ENCODE measurements around the gene ADAMTS1.

Gene ADAMTS1

GRCh38 chr21:26801498-26801897 lies 43.7 kb downstream of the ADAMTS1 start:
- H3K9me3 ChIP-seq (ENCODE audit: severe bottlenecking) = no peaks in the 10 kb centered on the region

GRCh38 chr21:26800970-26801431 lies 44.2 kb downstream of the ADAMTS1 start:
- Histone ChIP-seq H3K36me3 (no peaks in the 10 kb centered on the region), H3K27ac (no peak overlapping the region), H3K9me3 (ENCODE audit: severe bottlenecking) (no peaks in the 10 kb centered on the region), H3K27me3 (ENCODE audit: insufficient read depth, low read depth, severe bottlenecking) (peaks cover 100% of the 10 kb centered on the region), H3K4me3 (ENCODE audit: low read depth, low read length) (no peak overlapping the region)
- no peak for DNase-seq
- no peak for TF ChIP-seq CTCF (IDR thresholded peaks at IDR 0.05; ENCODE audit: low read depth, low read length)

More at GRCh38 chr21:26801498-26801897, 43.7 kb downstream of the ADAMTS1 start:
- Histone ChIP-seq H3K27me3 (ENCODE audit: insufficient read depth, low read depth, severe bottlenecking) (peaks cover 100% of the 10 kb centered on the region), H3K4me3 (ENCODE audit: low read depth, low read length) (no peak overlapping the region), H3K27ac (no peak overlapping the region), H3K36me3 (no peaks in the 10 kb centered on the region)
- no peak for DNase-seq
- TF ChIP-seq CTCF (IDR thresholded peaks at IDR 0.05; ENCODE audit: low read depth, low read length) = no peak

- Histone ChIP-seq H3K27me3 (ENCODE audit: insufficient read depth, low read depth, severe bottlenecking) (peaks cover 100% of the 10 kb centered on the region), H3K9me3 (ENCODE audit: severe bottlenecking) (no peaks in the 10 kb centered on the region), H3K36me3 (no peaks in the 10 kb centered on the region), H3K27ac (no peak overlapping the region), H3K4me3 (ENCODE audit: low read depth, low read length) (no peak overlapping the region)
- no peak for DNase-seq
- no peak for TF ChIP-seq CTCF (IDR thresholded peaks at IDR 0.05; ENCODE audit: low read depth, low read length)
Measured at GRCh38 chr21:26800455-26800854, 44.8 kb downstream of the ADAMTS1 start.

GRCh38 chr21:26800001-26800400 lies 45.2 kb downstream of the ADAMTS1 start:
- Histone ChIP-seq H3K27me3 (ENCODE audit: insufficient read depth, low read depth, severe bottlenecking) (peaks cover 100% of the 10 kb centered on the region), H3K36me3 (no peaks in the 10 kb centered on the region), H3K9me3 (ENCODE audit: severe bottlenecking) (no peaks in the 10 kb centered on the region), H3K27ac (no peak overlapping the region), H3K4me3 (ENCODE audit: low read depth, low read length) (no peak overlapping the region)
- no peak for DNase-seq
- TF ChIP-seq CTCF (IDR thresholded peaks at IDR 0.05; ENCODE audit: low read depth, low read length) = no peak

- Histone ChIP-seq H3K27me3 (ENCODE audit: insufficient read depth, low read depth, severe bottlenecking) (peaks cover 100% of the 10 kb centered on the region), H3K27ac (no peak overlapping the region), H3K4me3 (ENCODE audit: low read depth, low read length) (no peak overlapping the region), H3K36me3 (no peaks in the 10 kb centered on the region), H3K9me3 (ENCODE audit: severe bottlenecking) (peaks cover 3% of the 10 kb centered on the region)
- DNase-seq = no peak
- no peak for TF ChIP-seq CTCF (IDR thresholded peaks at IDR 0.05; ENCODE audit: low read depth, low read length)
Measured at GRCh38 chr21:26798856-26799751, 46.1 kb downstream of the ADAMTS1 start.
